Thoracic aorta (tissue), 2 donors: ENCODE data around the gene PROK1. TPM values are rescaled to one million over a fixed set of nuclear protein-coding genes. Genes with fewer than 3 reads are reported as not detected.

Experiments used
- ATAC-seq: fragments of 150-250 bp; one replicate; pipeline ENCODE4 v1.8.0; 2017; ENCODE audit warnings: low read depth; ENCODE audit not compliant: insufficient number of reproducible peaks, low FRiP score
- DNase-seq: peaks from one replicate; pipeline ENCODE4 v3.0.0-alpha.2; 2020; ENCODE audit warnings: low spot score
- H3K27ac ChIP-seq, 2 donors: fragments of 200-600 bp; sonication (generic); 1 replicate in 1 of 2; 2 replicates in 1 of 2; pipeline ENCODE4 v1.5.1; 2016; ENCODE audit warnings: mild to moderate bottlenecking in 2 of 2, moderate library complexity in 2 of 2
- H3K27me3 ChIP-seq: fragments of 200-600 bp; sonication (generic); replicated peaks from 2 replicates; pipeline ENCODE4 v1.6.0; 2016; ENCODE audit warnings: mild to moderate bottlenecking; ENCODE audit not compliant: insufficient read depth
- H3K36me3 ChIP-seq: fragments of 200-600 bp; sonication (generic); one replicate; pipeline ENCODE4 v1.5.1; 2016
- H3K4me1 ChIP-seq, 2 donors: fragments of 200-600 bp; sonication (generic); 1 replicate in 1 of 2; 2 replicates in 1 of 2; pipeline versions ENCODE4 v1.5.1 to v1.6.0; 2016; ENCODE audit warnings: low read depth in 2 of 2, mild to moderate bottlenecking in 1 of 2; ENCODE audit not compliant: control insufficient read depth in 1 of 2
- H3K4me3 ChIP-seq: fragments of 200-600 bp; sonication (generic); 2 replicates; pipeline ENCODE4 v1.5.1; 2016; ENCODE audit warnings: mild to moderate bottlenecking
- H3K9me3 ChIP-seq: fragments of 200-600 bp; sonication (generic); 2 replicates; pipeline ENCODE4 v1.5.1; 2016
- total RNA-seq, 2 donors: library from RNA; depleted of rRNA; stranded (reverse); fragments of >200 nt; gene quantifications; one replicate each; pipeline versions ENCODE4 v1.1.0 to v1.2.3, GENCODE V29; 2016
- TF ChIP-seq, protein P1 (sequence below): fragments of 200-600 bp; sonication (generic); IDR thresholded peaks from one replicate; pipeline ENCODE4 v1.5.1; 2019; ENCODE audit warnings: antibody characterized with exemption

The PROK1 gene
- total RNA-seq, 2 donors from 2014 or later: 0.27 to 0.63 TPM

GRCh38 chr1:110493059-110493699, 42.2 kb downstream of the PROK1 start:
- H3K27me3 ChIP-seq: no peaks in the 10 kb centered on the region
- no peaks in the 10 kb centered on the region for H3K4me1 ChIP-seq
- ATAC-seq (no peak), DNase-seq (no peak)
- H3K4me3 ChIP-seq: no peak overlapping the region
- TF ChIP-seq, protein P1, sequence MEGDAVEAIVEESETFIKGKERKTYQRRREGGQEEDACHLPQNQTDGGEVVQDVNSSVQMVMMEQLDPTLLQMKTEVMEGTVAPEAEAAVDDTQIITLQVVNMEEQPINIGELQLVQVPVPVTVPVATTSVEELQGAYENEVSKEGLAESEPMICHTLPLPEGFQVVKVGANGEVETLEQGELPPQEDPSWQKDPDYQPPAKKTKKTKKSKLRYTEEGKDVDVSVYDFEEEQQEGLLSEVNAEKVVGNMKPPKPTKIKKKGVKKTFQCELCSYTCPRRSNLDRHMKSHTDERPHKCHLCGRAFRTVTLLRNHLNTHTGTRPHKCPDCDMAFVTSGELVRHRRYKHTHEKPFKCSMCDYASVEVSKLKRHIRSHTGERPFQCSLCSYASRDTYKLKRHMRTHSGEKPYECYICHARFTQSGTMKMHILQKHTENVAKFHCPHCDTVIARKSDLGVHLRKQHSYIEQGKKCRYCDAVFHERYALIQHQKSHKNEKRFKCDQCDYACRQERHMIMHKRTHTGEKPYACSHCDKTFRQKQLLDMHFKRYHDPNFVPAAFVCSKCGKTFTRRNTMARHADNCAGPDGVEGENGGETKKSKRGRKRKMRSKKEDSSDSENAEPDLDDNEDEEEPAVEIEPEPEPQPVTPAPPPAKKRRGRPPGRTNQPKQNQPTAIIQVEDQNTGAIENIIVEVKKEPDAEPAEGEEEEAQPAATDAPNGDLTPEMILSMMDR: no peak
- no peaks in the 10 kb centered on the region for H3K36me3 ChIP-seq
- no peaks in the 10 kb centered on the region for H3K9me3 ChIP-seq
- no peak overlapping the region for H3K27ac ChIP-seq

DNA sequence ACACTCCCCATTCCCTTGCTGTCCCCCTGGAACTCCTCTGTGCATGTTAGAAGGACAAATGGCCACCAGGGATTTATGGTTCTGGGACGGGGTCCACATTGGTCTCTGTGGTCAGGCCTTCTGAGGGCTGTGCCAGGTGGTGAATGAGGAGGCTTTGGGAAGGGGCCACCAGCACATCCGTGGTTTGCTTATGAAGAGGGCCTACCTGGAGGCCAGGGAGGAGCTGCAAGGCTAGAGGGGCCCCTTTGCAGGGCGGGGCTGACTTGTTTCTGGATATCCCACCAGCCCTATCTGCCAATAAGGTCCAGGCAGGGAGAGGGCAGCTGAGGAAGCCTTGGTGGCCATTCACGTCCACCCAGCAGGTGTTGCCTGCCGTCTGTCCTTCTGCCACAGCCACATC, 43.1 kb downstream of the PROK1 start:
- ATAC-seq (no peak), DNase-seq (no peak)
- H3K4me3 ChIP-seq: no peak overlapping the region
- no peaks in the 10 kb centered on the region for H3K36me3 ChIP-seq
- no peaks in the 10 kb centered on the region for H3K9me3 ChIP-seq
- no peak overlapping the region for H3K27ac ChIP-seq
- no peaks in the 10 kb centered on the region for H3K27me3 ChIP-seq
- H3K4me1 ChIP-seq: no peaks in the 10 kb centered on the region
- TF ChIP-seq, protein P1: no peak

DNA sequence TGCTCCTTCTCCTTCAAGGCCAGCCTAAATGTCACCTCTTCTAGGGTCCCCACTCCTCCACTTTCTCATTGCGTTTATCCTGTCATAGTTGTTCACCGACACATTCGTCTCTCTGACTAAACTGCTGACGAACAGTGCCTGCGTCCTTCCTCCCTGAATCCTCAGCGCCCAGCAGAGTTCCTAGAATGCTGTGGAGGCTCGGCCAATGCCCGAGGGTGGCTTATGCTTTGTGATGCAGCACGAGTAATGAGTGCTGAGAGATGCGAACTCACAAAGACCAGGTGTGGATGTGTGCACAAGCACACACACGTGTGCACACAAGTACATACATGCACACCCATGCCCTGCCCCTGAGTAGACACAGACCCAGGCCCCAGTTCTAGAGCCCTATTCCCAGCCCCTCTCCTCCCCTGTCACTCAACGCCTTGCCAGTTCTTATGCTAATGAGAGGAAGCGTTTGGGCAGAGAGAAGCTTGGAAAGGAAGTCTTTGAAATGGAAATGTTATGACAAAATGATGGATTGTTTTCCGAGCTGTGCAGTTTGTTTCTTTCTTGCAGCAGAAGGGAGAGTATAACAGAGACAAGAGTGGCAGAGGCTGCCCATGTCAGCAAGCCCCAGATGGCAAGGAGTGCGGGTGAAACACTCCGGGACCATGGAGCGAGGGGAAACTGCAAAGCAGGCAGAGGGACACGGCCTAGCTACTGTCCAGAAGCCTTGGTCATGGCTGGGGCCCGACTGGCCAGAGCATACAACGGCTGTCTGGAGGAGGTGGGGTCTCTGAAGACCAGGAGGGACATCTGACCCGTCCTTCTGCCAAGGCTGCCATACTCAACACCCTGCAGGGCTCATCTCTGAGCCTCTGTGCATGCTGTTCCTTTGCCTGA, 43.8 kb downstream of the PROK1 start:
- TF ChIP-seq, protein P1: no peak
- Histone ChIP-seq H3K27me3 (no peaks in the 10 kb centered on the region), H3K4me1 (no peaks in the 10 kb centered on the region), H3K9me3 (no peaks in the 10 kb centered on the region), H3K27ac (no peak overlapping the region), H3K4me3 (no peak overlapping the region), H3K36me3 (no peaks in the 10 kb centered on the region)
- ATAC-seq: no peak
- no peak for DNase-seq

DNA sequence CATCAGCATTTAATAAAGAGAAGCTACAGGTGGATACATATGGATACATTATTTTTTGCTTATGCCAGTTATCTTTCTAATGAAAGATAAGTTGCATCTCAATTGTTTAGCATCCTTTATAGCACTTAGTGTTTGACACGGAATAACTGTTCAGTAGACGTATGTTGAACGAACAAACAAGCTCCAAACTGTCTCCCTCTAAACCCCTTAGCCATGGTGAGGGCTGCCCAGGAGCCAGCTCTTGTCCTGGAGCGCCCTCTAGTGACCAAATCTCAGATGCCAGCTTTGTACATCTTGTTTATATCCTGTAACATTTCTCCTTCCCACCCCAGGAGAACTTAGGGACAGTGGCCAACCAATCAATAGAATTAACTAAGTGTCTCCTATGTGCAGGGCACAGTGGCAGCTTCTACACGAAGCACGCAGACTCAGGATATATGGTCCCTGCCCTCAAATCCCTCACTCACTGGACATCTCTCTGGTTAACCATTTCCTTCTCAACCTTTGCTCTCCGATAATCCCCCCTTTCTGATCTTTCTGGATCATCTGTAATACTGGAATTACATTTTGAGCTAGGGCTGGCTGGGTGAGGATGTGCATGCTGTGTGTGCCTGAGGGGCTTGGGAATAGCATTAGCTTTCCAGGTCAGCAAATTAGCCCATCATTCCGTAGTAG, 45.1 kb downstream of the PROK1 start:
- no peak for DNase-seq
- Histone ChIP-seq H3K9me3 (no peaks in the 10 kb centered on the region), H3K27me3 (no peaks in the 10 kb centered on the region), H3K4me3 (no peak overlapping the region), H3K36me3 (no peaks in the 10 kb centered on the region), H3K27ac (no peak overlapping the region), H3K4me1 (no peaks in the 10 kb centered on the region)
- ATAC-seq: no peak
- TF ChIP-seq, protein P1: peak; percentile 83

GRCh38 chr1:110498270-110498669, 47.3 kb downstream of the PROK1 start:
- H3K9me3 ChIP-seq: no peaks in the 10 kb centered on the region
- no peaks in the 10 kb centered on the region for H3K4me1 ChIP-seq
- H3K4me3 ChIP-seq: no peak overlapping the region
- H3K27ac ChIP-seq: no peak overlapping the region
- no peaks in the 10 kb centered on the region for H3K36me3 ChIP-seq
- TF ChIP-seq, protein P1: no peak
- DNase-seq (no peak), ATAC-seq (no peak)
- no peaks in the 10 kb centered on the region for H3K27me3 ChIP-seq
